HepG2 (cell line): ENCODE results near the gene CACNA2D3. TPM values are rescaled to one million over a fixed set of nuclear protein-coding genes. Genes with fewer than 3 reads are reported as not detected.

Experiments
- ATAC-seq: fragments of 200-7000 bp; cut with Tn5 transposase; 3 replicates; pipeline ENCODE4 v1.9.1; 2020; ENCODE audit warnings: mild to moderate bottlenecking, moderate library complexity
- BruUV-seq: library from RNA; stranded (reverse); fragments of 400-500 nt; replicated peaks from 2 replicates; lab custom pipeline; 2021; lab: Mats Ljungman, UMichigan
- CTCF ChIA-PET: fragments of 300-600 bp; formaldehyde crosslinking; extraction: SDS; loops from one replicate; lab custom pipeline; 2021; ENCODE audit warnings: low total read pairs, inconsistent platforms, low intra/inter-chr PET ratio; lab: Yijun Ruan, JAX
- POLR2A ChIA-PET: fragments of 350-600 bp; sonication (Branson Sonifier 250); formaldehyde crosslinking; loops from one replicate; lab custom pipeline; 2020; ENCODE audit warnings: antibody characterized with exemption, inconsistent platforms; lab: Yijun Ruan, JAX
- DNase-seq: peaks from one replicate; pipeline ENCODE4 v3.0.0-alpha.2; 2015; ENCODE audit warnings: low spot score
- FAIRE-seq: peaks from 3 replicates; lab custom pipeline; 2011; peaks lifted over from hg19 to GRCh38; lab: Jason Lieb, UNC
- H2AFZ ChIP-seq: one replicate; pipeline ENCODE4 v1.6.1; 2011; ENCODE audit warnings: low read length, inconsistent platforms
- H3K27ac ChIP-seq: fragments of 300-600 bp; 3 replicates; pipeline ENCODE4 v1.8.0; 2011; ENCODE audit warnings: mixed run types, mild to moderate bottlenecking, mixed read lengths, low read length, inconsistent platforms; ENCODE audit not compliant: insufficient read depth; ENCODE audit errors: extremely low read length
- H3K27me3 ChIP-seq, 2 experiments: fragments of 200-600 bp in 1 of 2; 2 replicates in 1 of 2; 3 replicates in 1 of 2; pipeline versions ENCODE4 v1.6.0 to v1.8.0; 2011; ENCODE audit warnings: low read length in 2 of 2, mild to moderate bottlenecking in 2 of 2, moderate library complexity in 2 of 2, inconsistent platforms in 1 of 2; ENCODE audit not compliant: insufficient read depth in 2 of 2, control insufficient read depth in 1 of 2
- H3K36me3 ChIP-seq, 2 experiments: fragments of 200-600 bp in 1 of 2; replicated peaks in 1 of 2; 2 replicates in 1 of 2; 3 replicates in 1 of 2; pipeline versions ENCODE4 v1.5.1 to v1.8.0; 2011; ENCODE audit warnings: low read length in 2 of 2, inconsistent platforms in 1 of 2; ENCODE audit not compliant: insufficient read depth in 2 of 2, control insufficient read depth in 1 of 2
- H3K4me1 ChIP-seq: 2 replicates; pipeline ENCODE4 v1.5.1; 2012; ENCODE audit warnings: low read length, inconsistent platforms; ENCODE audit not compliant: insufficient read depth
- H3K4me2 ChIP-seq: 2 replicates; pipeline ENCODE4 v1.6.0; 2011; ENCODE audit warnings: low read depth, low read length, inconsistent platforms
- H3K4me3 ChIP-seq, 3 experiments: fragments of 200-600 bp in 1 of 3; sonication (generic), shearing (Covaris generic) in 1 of 3; replicated peaks in 1 of 3; 2 replicates each; pipeline ENCODE4 v1.5.1; 2011 to 2016; ENCODE audit warnings: low read length in 3 of 3, inconsistent platforms in 2 of 3, low read depth in 2 of 3, mild to moderate bottlenecking in 2 of 3, control low read depth in 1 of 3, mixed read lengths in 1 of 3; ENCODE audit not compliant: insufficient read depth in 1 of 3
- H3K79me2 ChIP-seq: one replicate; pipeline ENCODE4 v1.6.1; 2011; ENCODE audit warnings: low read length, inconsistent platforms; ENCODE audit not compliant: insufficient read depth
- H3K9ac ChIP-seq: 2 replicates; pipeline ENCODE4 v1.6.0; 2011; ENCODE audit warnings: mild to moderate bottlenecking, low read depth, low read length, inconsistent platforms; ENCODE audit not compliant: insufficient read depth
- H3K9me3 ChIP-seq: 2 replicates; pipeline ENCODE4 v1.5.1; 2012; ENCODE audit warnings: mild to moderate bottlenecking, low read length
- H4K20me1 ChIP-seq: 2 replicates; pipeline ENCODE4 v1.6.0; 2011; ENCODE audit warnings: inconsistent platforms, mild to moderate bottlenecking, low read length, moderate library complexity; ENCODE audit not compliant: insufficient read depth
- FOXC1 ChIP-seq: sonication (generic); formaldehyde crosslinking; IDR thresholded peaks from 2 replicates; pipeline ENCODE4 v1.8.0; 2022; ENCODE audit warnings: mild to moderate bottlenecking, missing genetic modification reagents, borderline replicate concordance
- MAFK ChIP-seq, 2 experiments: IDR thresholded peaks in 1 of 2; conservative IDR thresholded peaks in 1 of 2; 2 replicates each; pipeline ENCODE4 v1.6.1; 2011; ENCODE audit warnings: improper control_type of control experiment in 2 of 2, low read length in 2 of 2
- REL ChIP-seq: sonication (generic); formaldehyde crosslinking; conservative IDR thresholded peaks from 2 replicates; pipeline ENCODE4 v1.8.0; 2022; ENCODE audit warnings: mild to moderate bottlenecking, missing genetic modification reagents, moderate library complexity
- ZNF124 ChIP-seq: sonication (generic); formaldehyde crosslinking; IDR thresholded peaks from 2 replicates; pipeline ENCODE4 v1.4.0; 2020; ENCODE audit warnings: missing genetic modification reagents
- ZNF207 ChIP-seq: fragments of 450-650 bp; IDR thresholded peaks from 2 replicates; pipeline ENCODE4 v1.6.1; 2016; ENCODE audit warnings: antibody characterized with exemption, borderline replicate concordance
- ZNF296 ChIP-seq: sonication (generic); formaldehyde crosslinking; conservative IDR thresholded peaks from 2 replicates; pipeline ENCODE4 v1.5.0; 2020; ENCODE audit warnings: mild to moderate bottlenecking, missing genetic modification reagents
- ZNF318 ChIP-seq: sonication (generic); formaldehyde crosslinking; IDR thresholded peaks from 2 replicates; pipeline ENCODE4 v1.4.0; 2020; ENCODE audit warnings: mild to moderate bottlenecking, missing genetic modification reagents
- ZNF333 ChIP-seq: sonication (generic); formaldehyde crosslinking; IDR thresholded peaks from 2 replicates; pipeline ENCODE4 v1.4.0; 2020; ENCODE audit warnings: mild to moderate bottlenecking, missing genetic modification reagents, borderline replicate concordance
- ZNF549 ChIP-seq: sonication (generic); formaldehyde crosslinking; IDR thresholded peaks from 2 replicates; pipeline ENCODE4 v1.5.0; 2020; ENCODE audit warnings: missing genetic modification reagents
- WGBS: methylation state at CpG from one replicate; pipeline ENCODE4 v1.1.6; 2017; ENCODE audit warnings: low lambda C conversion rate; 5-methylcytosine and 5-hydroxymethylcytosine counted together
- in situ Hi-C: cut with HindIII; loops from 2 replicates; pipeline ENCODE4 v1.10.0; 2017; ENCODE audit warnings: low pct_unique_long_range_greater_than_20kb; ENCODE audit not compliant: extremely low pct_ligation_motif_present
- intact Hi-C: fragments of 100-400 bp; cut with micrococcal nuclease; formaldehyde crosslinking; loops from one replicate; pipeline ENCODE4 v1.10.0; 2022; ENCODE audit not compliant: unreplicated experiment
- polyA plus RNA-seq, 8 experiments: library from polyadenylated mRNA; depleted of rRNA in 3 of 8; stranded (reverse) in 7 of 8; unstranded in 1 of 8; fragments of >200 nt; fragmentation: Illumina TruSeq in 4 of 8; extraction: Trizol in 4 of 8; gene quantifications; 2 replicates each; pipeline versions ENCODE4 v1.2.1 to v1.2.3, GENCODE V29; 2011 to 2016; ENCODE audit warnings: low read depth in 4 of 8, missing spikeins in 1 of 8, mixed read lengths in 1 of 8; ENCODE audit not compliant: insufficient read depth in 1 of 8
- total RNA-seq, 5 experiments: library from RNA; depleted of rRNA; stranded (reverse); fragments of >200 nt; fragmentation: Illumina TruSeq; extraction: Trizol; gene quantifications; 2 replicates each; pipeline ENCODE4 v1.2.3, GENCODE V29; 2016; ENCODE audit warnings: low read depth in 1 of 5
- TF ChIP-seq, protein P1 (sequence below): sonication (generic); formaldehyde crosslinking; IDR thresholded peaks from 2 replicates; pipeline ENCODE4 v1.5.1; 2020; ENCODE audit warnings: missing genetic modification reagents, mild to moderate bottlenecking, borderline replicate concordance

Gene CACNA2D3
- total and polyA plus RNA-seq, 2 of the 13 experiments (the other 11 are each of a cell fraction or from before 2014, with no cell fraction given) = not detected

- Histone ChIP-seq H4K20me1 (no peaks in the 10 kb centered on the region), H3K36me3 (no peaks in the 10 kb centered on the region), H3K4me3 (no peak overlapping the region), H3K27me3 (peaks cover 0 to 3% of the 10 kb centered on the region in 2 experiments; a peak in 2 of 5 replicates), H3K4me1 (no peaks in the 10 kb centered on the region), H3K79me2 (no peaks in the 10 kb centered on the region), H3K27ac (no peak overlapping the region), H3K4me2 (no peak overlapping the region), H3K9ac (no peak overlapping the region), H3K9me3 (no peaks in the 10 kb centered on the region), H2AFZ (no peak overlapping the region)
- no TSS peak for BruUV-seq
- 21% methylated on average over 3 of the region's 3 CpGs for WGBS
- POLR2A ChIA-PET = no interaction called here
- CTCF ChIA-PET = no interaction called here
- ATAC-seq (no peak), FAIRE-seq (no peak), DNase-seq (no peak)
- in situ Hi-C loops (no loop called here), intact Hi-C loops (no loop called here)
- TF ChIP-seq ZNF549 (CRISPR knock-in tag) (no peak), ZNF296 (CRISPR knock-in tag) (no peak), REL (CRISPR knock-in tag) (no peak), ZNF207 (no peak), ZNF333 (CRISPR knock-in tag) (no peak), ZNF124 (CRISPR knock-in tag) (no peak), FOXC1 (CRISPR knock-in tag) (no peak), MAFK (conservative IDR thresholded peaks at IDR 0.05 in 1 of 2, IDR thresholded peaks at IDR 0.05 in 1 of 2; ENCODE audit: low read length in 2 of 2) (no peak), ZNF318 (CRISPR knock-in tag) (no peak)
- TF ChIP-seq, protein P1, sequence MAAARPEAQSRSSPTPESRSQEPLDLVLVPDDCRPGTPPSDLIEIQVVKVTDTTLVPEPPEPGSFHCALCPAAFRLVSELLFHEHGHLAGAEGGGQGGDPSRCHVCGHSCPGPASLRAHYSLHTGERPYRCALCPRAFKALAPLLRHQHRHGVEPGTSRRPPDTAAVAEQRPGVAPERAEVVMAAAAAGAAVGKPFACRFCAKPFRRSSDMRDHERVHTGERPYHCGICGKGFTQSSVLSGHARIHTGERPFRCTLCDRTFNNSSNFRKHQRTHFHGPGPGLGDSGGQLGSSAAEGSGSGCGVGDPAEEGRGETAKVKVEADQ (CRISPR knock-in tag) = no peak
Measured at GRCh38 chr3:54628888-54629441, 506.6 kb downstream of the CACNA2D3 start.
